Type B pancreatic cell (in vitro differentiated cells): ENCODE results near the gene RNFT2. TPM values are rescaled to one million over a fixed set of nuclear protein-coding genes. Genes with fewer than 3 reads are reported as not detected.
A peak's percentile ranks its signal among the peaks of the same experiment; 100 is the strongest.

Source experiments
- DNase-seq: peaks from one replicate; pipeline ENCODE4 v3.0.0; 2021; ENCODE audit warnings: mixed read lengths; ENCODE audit not compliant: unreplicated experiment; ENCODE audit errors: extremely low spot score
- H3K27ac Mint-ChIP-seq: 2 replicates; pipeline ENCODE4 v1.8.0; 2021; ENCODE audit warnings: mild to moderate bottlenecking, mixed read lengths
- H3K27me3 Mint-ChIP-seq: 2 replicates; pipeline ENCODE4 v1.8.0; 2021; ENCODE audit warnings: mixed read lengths
- H3K36me3 Mint-ChIP-seq: 2 replicates; pipeline ENCODE4 v1.8.0; 2021; ENCODE audit warnings: mixed read lengths
- H3K4me1 Mint-ChIP-seq: one replicate; pipeline ENCODE4 v1.8.0; 2021; ENCODE audit warnings: mixed read lengths; ENCODE audit not compliant: unreplicated experiment
- H3K4me3 Mint-ChIP-seq: 2 replicates; pipeline ENCODE4 v1.8.0; 2021; ENCODE audit warnings: mild to moderate bottlenecking, mixed read lengths
- H3K9me3 Mint-ChIP-seq: 2 replicates; pipeline ENCODE4 v1.8.0; 2021; ENCODE audit warnings: mixed read lengths
- CTCF ChIP-seq: fragments of 200-600 bp; sonication (generic); conservative IDR thresholded peaks from 2 replicates; pipeline ENCODE4 v1.5.0; 2021; ENCODE audit warnings: antibody characterized with exemption, mild to moderate bottlenecking
- total RNA-seq: library from RNA; stranded (reverse); gene quantifications from 2 replicates; pipeline ENCODE4 v1.2.1, GENCODE V29; 2021; ENCODE audit warnings: low replicate concordance

The RNFT2 gene
- total RNA-seq, 1 donor from 2014 or later, result 25.0 TPM

GRCh38 chr12:116692605-116693004, 45.5 kb upstream of the RNFT2 start:
- no peaks in the 10 kb centered on the region for H3K36me3 Mint-ChIP-seq
- no peak for TF ChIP-seq CTCF
- no peak for DNase-seq
- no peaks in the 10 kb centered on the region for H3K9me3 Mint-ChIP-seq
- H3K27me3 Mint-ChIP-seq, result peaks cover 48% of the 10 kb centered on the region
- no peak overlapping the region for H3K27ac Mint-ChIP-seq
- H3K4me1 Mint-ChIP-seq, result peaks cover 22% of the 10 kb centered on the region
- H3K4me3 Mint-ChIP-seq, result no peak overlapping the region

DNA sequence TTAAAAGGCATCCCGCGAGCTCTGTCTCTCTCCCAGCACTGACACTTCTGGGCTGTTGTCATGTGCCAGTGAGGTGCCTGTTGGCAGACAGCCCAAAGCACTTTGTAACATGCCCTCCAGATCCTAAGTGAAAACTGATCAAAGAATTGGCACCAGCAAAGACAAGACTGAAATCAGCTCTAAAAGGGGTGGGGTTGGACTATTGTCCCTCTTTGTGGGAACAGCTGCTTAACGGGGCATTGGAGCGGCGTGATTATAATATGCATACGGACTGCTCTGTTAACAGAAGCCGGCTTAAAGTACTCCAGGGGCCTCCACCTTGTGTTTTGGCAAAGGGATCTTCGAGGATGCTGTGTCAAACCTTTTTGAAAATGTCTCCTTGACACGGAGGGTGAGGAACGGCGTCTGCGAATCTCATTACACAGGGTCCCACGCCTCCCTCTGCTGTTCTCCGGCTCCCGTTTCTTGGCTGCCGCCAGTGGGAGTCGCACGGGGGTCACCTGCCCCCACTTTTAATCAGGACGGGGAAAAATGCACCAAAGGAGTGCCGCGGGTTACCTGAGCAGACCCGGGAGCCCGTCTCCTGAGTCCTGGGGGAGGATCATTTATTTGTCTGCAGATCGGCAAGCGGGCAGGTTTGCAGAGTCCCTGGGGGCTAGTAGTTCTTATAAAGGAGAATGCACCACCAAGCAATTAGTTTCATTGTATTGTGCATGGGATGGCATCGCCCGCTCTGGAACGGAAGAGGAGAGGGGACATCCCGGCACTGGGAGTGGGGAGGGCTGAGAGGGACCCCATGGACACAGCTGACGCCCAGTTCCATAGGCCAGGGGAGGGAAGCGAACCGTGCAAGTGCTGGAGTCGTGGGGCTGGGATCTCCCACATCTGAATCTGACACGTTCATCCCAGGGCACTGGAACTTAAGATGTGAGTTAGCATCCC, 44.6 kb upstream of the RNFT2 start:
- Mint-ChIP-seq H3K27me3 (peaks cover 50% of the 10 kb centered on the region), H3K36me3 (no peaks in the 10 kb centered on the region), H3K4me3 (peak overlapping the region; percentile 59), H3K4me1 (peaks cover 31% of the 10 kb centered on the region), H3K9me3 (no peaks in the 10 kb centered on the region), H3K27ac (no peak overlapping the region)
- no peak for DNase-seq
- no peak for TF ChIP-seq CTCF

GRCh38 chr12:116694653-116695463, 43.3 kb upstream of the RNFT2 start:
- Mint-ChIP-seq H3K27ac (no peak overlapping the region), H3K9me3 (no peaks in the 10 kb centered on the region), H3K4me1 (peaks cover 35% of the 10 kb centered on the region), H3K4me3 (no peak overlapping the region), H3K36me3 (no peaks in the 10 kb centered on the region), H3K27me3 (peaks cover 49% of the 10 kb centered on the region)
- TF ChIP-seq CTCF, result no peak
- DNase-seq, result peak; percentile 52

DNA sequence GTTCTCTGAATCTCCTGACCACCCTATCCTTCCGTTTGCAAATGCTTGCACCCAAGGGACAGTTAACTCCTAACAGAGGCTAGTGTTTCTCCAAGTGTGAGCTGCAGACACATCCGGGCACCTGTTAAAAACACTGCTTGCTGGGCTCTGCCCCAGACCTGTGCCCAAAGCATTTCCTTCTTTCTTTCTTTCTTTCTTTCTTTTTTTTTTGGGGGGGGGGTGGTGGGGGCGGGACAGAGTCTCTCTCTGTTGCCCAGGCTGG, 42.7 kb upstream of the RNFT2 start:
- TF ChIP-seq CTCF, result no peak
- H3K4me1 Mint-ChIP-seq, result peaks cover 35% of the 10 kb centered on the region
- no peak overlapping the region for H3K27ac Mint-ChIP-seq
- no peak overlapping the region for H3K4me3 Mint-ChIP-seq
- DNase-seq, result no peak
- no peaks in the 10 kb centered on the region for H3K36me3 Mint-ChIP-seq
- H3K27me3 Mint-ChIP-seq, result peaks cover 44% of the 10 kb centered on the region
- H3K9me3 Mint-ChIP-seq, result no peaks in the 10 kb centered on the region

- no peaks in the 10 kb centered on the region for H3K36me3 Mint-ChIP-seq
- DNase-seq, result no peak
- H3K4me3 Mint-ChIP-seq, result no peak overlapping the region
- H3K9me3 Mint-ChIP-seq, result no peaks in the 10 kb centered on the region
- peaks cover 37% of the 10 kb centered on the region for H3K27me3 Mint-ChIP-seq
- peak; percentile 58 for TF ChIP-seq CTCF
- H3K4me1 Mint-ChIP-seq, result peaks cover 35% of the 10 kb centered on the region
- no peak overlapping the region for H3K27ac Mint-ChIP-seq
These were observed 40.8 kb upstream of the RNFT2 start for GRCh38 chr12:116697305-116697704.
